ENCODE data around the gene SLC14A1.
A peak's percentile ranks its signal among the peaks of the same experiment; 100 is the strongest.

SLC14A1 gene

DNA sequence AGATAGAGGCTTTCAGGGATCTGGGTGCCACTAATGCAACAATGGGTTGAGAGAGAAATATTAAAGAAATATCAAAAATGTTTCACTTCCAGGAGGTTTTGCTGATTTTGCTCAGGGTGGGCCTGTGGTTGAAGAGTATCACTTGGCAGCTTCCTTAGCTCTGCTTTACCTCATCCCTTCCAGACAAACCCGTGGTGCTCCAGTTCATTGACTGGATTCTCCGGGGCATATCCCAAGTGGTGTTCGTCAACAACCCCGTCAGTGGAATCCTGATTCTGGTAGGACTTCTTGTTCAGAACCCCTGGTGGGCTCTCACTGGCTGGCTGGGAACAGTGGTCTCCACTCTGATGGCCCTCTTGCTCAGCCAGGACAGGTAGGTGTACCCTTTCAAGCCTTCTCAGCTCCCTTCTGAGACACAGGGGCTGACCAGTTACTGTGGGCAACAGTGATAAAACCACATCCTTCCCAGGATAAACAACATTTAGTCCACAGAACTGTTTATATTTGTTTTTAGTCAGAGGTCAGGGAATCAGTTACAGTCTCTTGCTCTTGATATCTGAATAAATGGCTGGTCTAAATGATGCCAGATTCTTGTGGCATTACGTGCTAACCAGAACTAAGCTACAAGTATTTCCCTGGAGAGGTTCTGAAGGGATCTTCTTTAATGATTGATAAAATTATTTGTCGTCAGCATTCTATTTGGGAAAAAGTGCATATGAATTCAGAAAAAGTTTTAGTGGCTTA is 7.0 kb downstream of the SLC14A1 start:
- peaks cover 86% of the 10 kb centered on the region for H3K27me3 ChIP-seq (ENCODE audit: insufficient read depth, low read depth, severe bottlenecking)
- H3K9me3 ChIP-seq (ENCODE audit: severe bottlenecking), result no peaks in the 10 kb centered on the region
- no peak for DNase-seq
- H3K36me3 ChIP-seq, result no peaks in the 10 kb centered on the region
- H3K4me3 ChIP-seq (ENCODE audit: low read depth, low read length), result no peak overlapping the region
- H3K27ac ChIP-seq, result no peak overlapping the region
- TF ChIP-seq, protein P1, sequence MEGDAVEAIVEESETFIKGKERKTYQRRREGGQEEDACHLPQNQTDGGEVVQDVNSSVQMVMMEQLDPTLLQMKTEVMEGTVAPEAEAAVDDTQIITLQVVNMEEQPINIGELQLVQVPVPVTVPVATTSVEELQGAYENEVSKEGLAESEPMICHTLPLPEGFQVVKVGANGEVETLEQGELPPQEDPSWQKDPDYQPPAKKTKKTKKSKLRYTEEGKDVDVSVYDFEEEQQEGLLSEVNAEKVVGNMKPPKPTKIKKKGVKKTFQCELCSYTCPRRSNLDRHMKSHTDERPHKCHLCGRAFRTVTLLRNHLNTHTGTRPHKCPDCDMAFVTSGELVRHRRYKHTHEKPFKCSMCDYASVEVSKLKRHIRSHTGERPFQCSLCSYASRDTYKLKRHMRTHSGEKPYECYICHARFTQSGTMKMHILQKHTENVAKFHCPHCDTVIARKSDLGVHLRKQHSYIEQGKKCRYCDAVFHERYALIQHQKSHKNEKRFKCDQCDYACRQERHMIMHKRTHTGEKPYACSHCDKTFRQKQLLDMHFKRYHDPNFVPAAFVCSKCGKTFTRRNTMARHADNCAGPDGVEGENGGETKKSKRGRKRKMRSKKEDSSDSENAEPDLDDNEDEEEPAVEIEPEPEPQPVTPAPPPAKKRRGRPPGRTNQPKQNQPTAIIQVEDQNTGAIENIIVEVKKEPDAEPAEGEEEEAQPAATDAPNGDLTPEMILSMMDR (IDR thresholded peaks at IDR 0.05; ENCODE audit: low read depth, low read length), result no peak

DNA sequence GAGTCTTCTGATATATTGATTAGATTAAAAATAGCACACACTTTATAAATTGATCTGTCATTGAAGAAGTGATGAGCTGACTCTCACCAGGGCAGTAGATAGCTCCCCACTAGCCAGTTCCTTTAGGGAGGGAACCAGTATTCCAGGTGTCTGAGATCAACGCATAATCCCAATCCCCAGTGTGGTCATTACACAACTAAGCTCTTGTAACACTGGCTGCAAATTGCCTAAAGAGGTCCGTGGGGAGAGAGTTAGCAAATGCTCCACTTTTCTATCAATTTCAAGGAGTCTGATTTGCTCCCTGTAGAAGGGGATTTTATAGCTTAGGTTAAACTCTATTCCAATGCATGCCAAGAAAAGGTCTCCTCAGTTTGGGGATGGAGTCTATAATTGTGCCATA is 7.7 kb downstream of the SLC14A1 start:
- peaks cover 89% of the 10 kb centered on the region for H3K27me3 ChIP-seq (ENCODE audit: insufficient read depth, low read depth, severe bottlenecking)

DNA sequence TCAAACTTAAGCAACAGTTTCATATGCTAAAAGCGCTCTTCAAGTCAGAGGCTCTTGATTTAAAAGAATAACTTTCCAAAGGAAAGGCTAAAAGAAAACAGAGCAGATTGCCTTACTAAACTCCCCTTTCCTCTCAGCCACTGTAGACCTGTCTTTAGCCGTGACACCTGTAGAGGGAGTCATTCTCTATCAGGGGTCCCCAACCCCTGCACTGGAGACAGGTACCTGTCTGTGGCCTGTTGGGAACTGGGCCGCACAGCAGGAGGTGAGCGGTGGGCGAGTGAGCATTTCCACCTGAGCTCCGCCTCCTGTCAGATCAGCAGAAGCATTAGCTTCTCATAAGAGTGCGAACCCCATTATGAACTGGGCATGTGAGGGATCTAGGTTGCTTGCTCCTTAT is 9.6 kb downstream of the SLC14A1 start:
- Histone ChIP-seq H3K4me3 (ENCODE audit: low read depth, low read length) (no peak overlapping the region), H3K27ac (no peak overlapping the region), H3K9me3 (ENCODE audit: severe bottlenecking) (no peaks in the 10 kb centered on the region), H3K36me3 (no peaks in the 10 kb centered on the region), H3K27me3 (ENCODE audit: insufficient read depth, low read depth, severe bottlenecking) (peaks cover 89% of the 10 kb centered on the region)
- TF ChIP-seq, protein P1 (IDR thresholded peaks at IDR 0.05; ENCODE audit: low read depth, low read length), result peak; percentile 48; the same call in 1 of the 2 replicates
- peak; percentile 25 for DNase-seq

More for the DNA sequence above, 7.7 kb downstream of the SLC14A1 start:
- H3K27ac ChIP-seq, result no peak overlapping the region
- H3K9me3 ChIP-seq (ENCODE audit: severe bottlenecking), result no peaks in the 10 kb centered on the region
- H3K4me3 ChIP-seq (ENCODE audit: low read depth, low read length), result no peak overlapping the region
- TF ChIP-seq, protein P1 (IDR thresholded peaks at IDR 0.05; ENCODE audit: low read depth, low read length), result no peak
- no peaks in the 10 kb centered on the region for H3K36me3 ChIP-seq
- no peak for DNase-seq

DNA sequence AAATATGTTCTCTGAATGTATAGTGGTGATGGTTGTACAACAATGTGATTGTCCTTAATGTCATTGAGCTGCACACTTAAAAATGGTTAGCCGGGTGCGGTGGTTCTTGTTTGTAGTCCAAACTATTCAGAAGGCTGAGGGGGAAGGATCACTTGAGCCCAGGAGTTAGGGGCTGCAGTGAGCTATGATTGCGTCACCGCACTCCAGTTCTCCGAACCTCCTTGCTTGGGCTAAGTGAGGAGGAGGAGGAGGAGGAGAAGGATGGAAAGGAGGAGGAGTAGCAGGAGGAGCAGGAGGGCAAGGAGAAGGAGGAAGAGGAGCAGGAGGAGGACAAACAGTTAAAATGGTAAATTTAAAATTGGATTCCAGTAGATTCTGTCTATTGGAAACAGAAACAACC is 10.5 kb downstream of the SLC14A1 start:
- no peak overlapping the region for H3K4me3 ChIP-seq (ENCODE audit: low read depth, low read length)
- no peaks in the 10 kb centered on the region for H3K36me3 ChIP-seq
- TF ChIP-seq, protein P1 (IDR thresholded peaks at IDR 0.05; ENCODE audit: low read depth, low read length), result no peak
- DNase-seq, result no peak
- no peaks in the 10 kb centered on the region for H3K9me3 ChIP-seq (ENCODE audit: severe bottlenecking)
- no peak overlapping the region for H3K27ac ChIP-seq
- H3K27me3 ChIP-seq (ENCODE audit: insufficient read depth, low read depth, severe bottlenecking), result peaks cover 90% of the 10 kb centered on the region

DNA sequence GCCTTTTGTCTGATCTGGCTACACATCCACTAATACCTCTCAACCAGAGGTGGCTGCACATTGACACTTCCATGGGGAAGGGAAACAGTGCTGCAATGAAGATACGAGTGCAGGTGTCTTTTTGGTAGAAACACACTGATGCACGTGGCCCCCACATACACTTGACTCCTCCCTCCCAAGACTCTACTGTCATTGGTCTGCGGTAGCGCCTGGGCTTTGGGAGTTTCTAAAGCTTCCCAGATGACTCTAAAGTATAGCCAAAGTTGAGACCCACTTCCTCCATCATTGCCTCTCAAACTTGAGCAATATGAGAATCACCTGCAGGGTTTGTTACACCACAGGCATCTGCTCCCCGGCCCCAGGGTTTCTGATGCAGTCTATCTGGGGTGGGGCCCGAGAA is 11.0 kb downstream of the SLC14A1 start:
- no peak for DNase-seq
- peaks cover 91% of the 10 kb centered on the region for H3K27me3 ChIP-seq (ENCODE audit: insufficient read depth, low read depth, severe bottlenecking)
- no peaks in the 10 kb centered on the region for H3K9me3 ChIP-seq (ENCODE audit: severe bottlenecking)
- no peaks in the 10 kb centered on the region for H3K36me3 ChIP-seq
- H3K4me3 ChIP-seq (ENCODE audit: low read depth, low read length), result no peak overlapping the region
- TF ChIP-seq, protein P1 (IDR thresholded peaks at IDR 0.05; ENCODE audit: low read depth, low read length), result no peak
- no peak overlapping the region for H3K27ac ChIP-seq

DNA sequence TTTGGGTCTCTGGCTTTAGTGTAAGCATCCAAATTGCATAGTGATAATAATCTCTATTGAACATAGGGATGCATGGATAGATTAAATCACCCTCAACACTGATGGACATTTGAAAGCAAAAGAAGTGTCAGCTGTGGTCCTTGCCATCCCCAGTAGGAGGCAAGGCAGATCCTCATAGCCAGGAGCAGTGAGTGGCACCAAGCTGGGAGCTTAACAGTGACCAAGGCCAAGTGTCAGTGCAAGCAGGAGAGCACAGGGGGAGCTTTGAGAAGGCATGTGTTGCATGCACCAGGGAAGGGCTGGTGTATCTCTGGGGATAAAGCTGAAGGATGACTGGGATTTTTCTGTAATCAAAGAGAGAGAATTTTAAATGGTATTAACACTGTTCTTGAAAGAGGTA is 14.7 kb downstream of the SLC14A1 start:
- Histone ChIP-seq H3K36me3 (no peaks in the 10 kb centered on the region), H3K9me3 (ENCODE audit: severe bottlenecking) (no peaks in the 10 kb centered on the region), H3K27me3 (ENCODE audit: insufficient read depth, low read depth, severe bottlenecking) (peaks cover 90% of the 10 kb centered on the region), H3K4me3 (ENCODE audit: low read depth, low read length) (no peak overlapping the region), H3K27ac (no peak overlapping the region)
- TF ChIP-seq, protein P1 (IDR thresholded peaks at IDR 0.05; ENCODE audit: low read depth, low read length), result no peak
- DNase-seq, result peak; percentile 16

All from WERI-Rb-1 (cell line).